ENCODE data around the gene HSBP1. TPM values are rescaled to one million over a fixed set of nuclear protein-coding genes. Genes with fewer than 3 reads are reported as not detected.

HSBP1 gene
- total RNA-seq, 1 experiment from 2014 or later, result 197 TPM

DNA sequence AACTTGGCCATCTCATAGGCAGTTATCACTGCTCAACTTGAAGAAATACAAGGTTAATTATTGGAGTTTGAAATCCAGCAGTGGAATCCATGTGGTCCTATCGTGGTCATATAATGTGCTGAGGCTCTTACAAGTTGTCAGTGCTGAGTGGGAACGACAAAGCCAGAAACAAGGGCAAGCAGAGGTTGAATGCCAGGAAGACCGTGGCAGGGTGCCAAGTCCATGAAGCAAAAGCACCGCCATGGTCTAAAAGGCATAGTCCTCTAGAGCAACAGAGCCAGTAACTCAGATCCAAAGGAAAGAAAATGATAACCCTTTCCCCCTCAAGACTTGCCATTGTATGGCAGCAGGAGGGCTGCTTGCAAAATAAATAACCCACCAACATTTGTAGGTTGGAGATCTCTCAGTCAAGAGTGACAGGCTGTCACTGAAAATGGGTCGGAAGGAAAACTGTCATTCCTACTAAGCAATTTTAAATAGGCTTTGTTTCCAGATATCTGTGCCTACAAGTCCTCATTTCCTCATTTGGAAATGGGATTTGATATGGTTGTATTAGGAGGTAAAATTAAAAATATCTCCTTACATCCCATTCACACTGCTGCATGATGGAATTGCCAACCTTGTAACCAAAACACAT is 36.4 kb upstream of the HSBP1 start (continued):
- TF ChIP-seq, protein P1, sequence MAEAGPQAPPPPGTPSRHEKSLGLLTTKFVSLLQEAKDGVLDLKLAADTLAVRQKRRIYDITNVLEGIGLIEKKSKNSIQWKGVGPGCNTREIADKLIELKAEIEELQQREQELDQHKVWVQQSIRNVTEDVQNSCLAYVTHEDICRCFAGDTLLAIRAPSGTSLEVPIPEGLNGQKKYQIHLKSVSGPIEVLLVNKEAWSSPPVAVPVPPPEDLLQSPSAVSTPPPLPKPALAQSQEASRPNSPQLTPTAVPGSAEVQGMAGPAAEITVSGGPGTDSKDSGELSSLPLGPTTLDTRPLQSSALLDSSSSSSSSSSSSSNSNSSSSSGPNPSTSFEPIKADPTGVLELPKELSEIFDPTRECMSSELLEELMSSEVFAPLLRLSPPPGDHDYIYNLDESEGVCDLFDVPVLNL (CRISPR knock-in tag; IDR thresholded peaks at IDR 0.05; ENCODE audit: borderline replicate concordance, low read depth), result no peak
- TF ChIP-seq SOX15 (CRISPR knock-in tag; IDR thresholded peaks at IDR 0.05), result no peak
- no peak for TF ChIP-seq ZNF121 (CRISPR knock-in tag; IDR thresholded peaks at IDR 0.05)
- TF ChIP-seq GTF2I (CRISPR knock-in tag; conservative IDR thresholded peaks at IDR 0.05), result no peak
- TF ChIP-seq NR1H2 (CRISPR knock-in tag; IDR thresholded peaks at IDR 0.05), result no peak
- TF ChIP-seq, protein P2, sequence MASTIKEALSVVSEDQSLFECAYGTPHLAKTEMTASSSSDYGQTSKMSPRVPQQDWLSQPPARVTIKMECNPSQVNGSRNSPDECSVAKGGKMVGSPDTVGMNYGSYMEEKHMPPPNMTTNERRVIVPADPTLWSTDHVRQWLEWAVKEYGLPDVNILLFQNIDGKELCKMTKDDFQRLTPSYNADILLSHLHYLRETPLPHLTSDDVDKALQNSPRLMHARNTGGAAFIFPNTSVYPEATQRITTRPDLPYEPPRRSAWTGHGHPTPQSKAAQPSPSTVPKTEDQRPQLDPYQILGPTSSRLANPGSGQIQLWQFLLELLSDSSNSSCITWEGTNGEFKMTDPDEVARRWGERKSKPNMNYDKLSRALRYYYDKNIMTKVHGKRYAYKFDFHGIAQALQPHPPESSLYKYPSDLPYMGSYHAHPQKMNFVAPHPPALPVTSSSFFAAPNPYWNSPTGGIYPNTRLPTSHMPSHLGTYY (CRISPR knock-in tag; IDR thresholded peaks at IDR 0.05), result no peak

DNA sequence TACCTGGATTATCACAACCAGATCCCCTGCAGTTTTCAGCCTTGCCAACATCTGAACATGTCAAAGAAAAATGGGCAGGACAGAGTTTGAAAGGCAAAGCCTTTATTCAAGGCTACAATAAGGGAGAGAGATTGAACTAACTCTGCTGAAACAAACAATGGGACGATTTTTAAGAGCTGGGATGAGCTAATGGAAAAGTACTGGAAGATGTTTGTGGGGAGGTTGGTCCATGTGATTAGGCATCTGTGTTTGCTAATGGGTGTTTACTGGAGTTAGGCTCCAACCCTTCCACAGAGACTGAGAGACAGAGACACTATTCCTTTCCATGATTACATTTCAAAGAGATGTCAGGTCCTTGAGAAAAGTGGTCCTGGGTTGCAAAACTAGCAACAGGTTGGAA is 35.0 kb upstream of the HSBP1 start:
- Mint-ChIP-seq H3K4me1 (peaks cover 46% of the 10 kb centered on the region), H3K9me3 (peaks cover 10% of the 10 kb centered on the region; the same call in 1 of the 2 replicates), H3K36me3 (no peaks in the 10 kb centered on the region), H3K4me3 (no peak overlapping the region), H3K27me3 (ENCODE audit: low read depth) (no peaks in the 10 kb centered on the region; the same call in 1 of the 2 replicates), H3K27ac (no peak overlapping the region)
- ATAC-seq (no peak), DNase-seq (ENCODE audit: low spot score) (no peak)
- ChIA-PET POLR2A (no interaction called here), CTCF (no interaction called here)
- TF ChIP-seq NR3C1 (CRISPR knock-in tag; conservative IDR thresholded peaks at IDR 0.05; ENCODE audit: low read depth) (no peak), ZNF232 (CRISPR knock-in tag; IDR thresholded peaks at IDR 0.05) (no peak), SMAD3 (CRISPR knock-in tag; IDR thresholded peaks at IDR 0.05; ENCODE audit: borderline replicate concordance) (no peak), TEAD4 (CRISPR knock-in tag; IDR thresholded peaks at IDR 0.05) (no peak), NR1H2 (CRISPR knock-in tag; IDR thresholded peaks at IDR 0.05) (no peak), GABPB1 (CRISPR knock-in tag; IDR thresholded peaks at IDR 0.05) (no peak), ZNF138 (CRISPR knock-in tag; conservative IDR thresholded peaks at IDR 0.05) (no peak), SMAD4 (CRISPR knock-in tag; IDR thresholded peaks at IDR 0.05) (no peak), ZNF263 (CRISPR knock-in tag; IDR thresholded peaks at IDR 0.05; ENCODE audit: low read depth) (no peak), NFYB (CRISPR knock-in tag; conservative IDR thresholded peaks at IDR 0.05; ENCODE audit: low read depth) (no peak), ELF4 (CRISPR knock-in tag; IDR thresholded peaks at IDR 0.05; ENCODE audit: low read depth) (no peak), EMX1 (CRISPR knock-in tag; IDR thresholded peaks at IDR 0.05) (no peak), ZNF423 (CRISPR knock-in tag; IDR thresholded peaks at IDR 0.05) (no peak)
- TF ChIP-seq, protein P3, sequence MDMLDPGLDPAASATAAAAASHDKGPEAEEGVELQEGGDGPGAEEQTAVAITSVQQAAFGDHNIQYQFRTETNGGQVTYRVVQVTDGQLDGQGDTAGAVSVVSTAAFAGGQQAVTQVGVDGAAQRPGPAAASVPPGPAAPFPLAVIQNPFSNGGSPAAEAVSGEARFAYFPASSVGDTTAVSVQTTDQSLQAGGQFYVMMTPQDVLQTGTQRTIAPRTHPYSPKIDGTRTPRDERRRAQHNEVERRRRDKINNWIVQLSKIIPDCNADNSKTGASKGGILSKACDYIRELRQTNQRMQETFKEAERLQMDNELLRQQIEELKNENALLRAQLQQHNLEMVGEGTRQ (CRISPR knock-in tag; IDR thresholded peaks at IDR 0.05), result no peak
- TF ChIP-seq, protein P4, sequence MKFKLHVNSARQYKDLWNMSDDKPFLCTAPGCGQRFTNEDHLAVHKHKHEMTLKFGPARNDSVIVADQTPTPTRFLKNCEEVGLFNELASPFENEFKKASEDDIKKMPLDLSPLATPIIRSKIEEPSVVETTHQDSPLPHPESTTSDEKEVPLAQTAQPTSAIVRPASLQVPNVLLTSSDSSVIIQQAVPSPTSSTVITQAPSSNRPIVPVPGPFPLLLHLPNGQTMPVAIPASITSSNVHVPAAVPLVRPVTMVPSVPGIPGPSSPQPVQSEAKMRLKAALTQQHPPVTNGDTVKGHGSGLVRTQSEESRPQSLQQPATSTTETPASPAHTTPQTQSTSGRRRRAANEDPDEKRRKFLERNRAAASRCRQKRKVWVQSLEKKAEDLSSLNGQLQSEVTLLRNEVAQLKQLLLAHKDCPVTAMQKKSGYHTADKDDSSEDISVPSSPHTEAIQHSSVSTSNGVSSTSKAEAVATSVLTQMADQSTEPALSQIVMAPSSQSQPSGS (CRISPR knock-in tag; IDR thresholded peaks at IDR 0.05; ENCODE audit: borderline replicate concordance, low read depth), result no peak
- TF ChIP-seq, protein P5, sequence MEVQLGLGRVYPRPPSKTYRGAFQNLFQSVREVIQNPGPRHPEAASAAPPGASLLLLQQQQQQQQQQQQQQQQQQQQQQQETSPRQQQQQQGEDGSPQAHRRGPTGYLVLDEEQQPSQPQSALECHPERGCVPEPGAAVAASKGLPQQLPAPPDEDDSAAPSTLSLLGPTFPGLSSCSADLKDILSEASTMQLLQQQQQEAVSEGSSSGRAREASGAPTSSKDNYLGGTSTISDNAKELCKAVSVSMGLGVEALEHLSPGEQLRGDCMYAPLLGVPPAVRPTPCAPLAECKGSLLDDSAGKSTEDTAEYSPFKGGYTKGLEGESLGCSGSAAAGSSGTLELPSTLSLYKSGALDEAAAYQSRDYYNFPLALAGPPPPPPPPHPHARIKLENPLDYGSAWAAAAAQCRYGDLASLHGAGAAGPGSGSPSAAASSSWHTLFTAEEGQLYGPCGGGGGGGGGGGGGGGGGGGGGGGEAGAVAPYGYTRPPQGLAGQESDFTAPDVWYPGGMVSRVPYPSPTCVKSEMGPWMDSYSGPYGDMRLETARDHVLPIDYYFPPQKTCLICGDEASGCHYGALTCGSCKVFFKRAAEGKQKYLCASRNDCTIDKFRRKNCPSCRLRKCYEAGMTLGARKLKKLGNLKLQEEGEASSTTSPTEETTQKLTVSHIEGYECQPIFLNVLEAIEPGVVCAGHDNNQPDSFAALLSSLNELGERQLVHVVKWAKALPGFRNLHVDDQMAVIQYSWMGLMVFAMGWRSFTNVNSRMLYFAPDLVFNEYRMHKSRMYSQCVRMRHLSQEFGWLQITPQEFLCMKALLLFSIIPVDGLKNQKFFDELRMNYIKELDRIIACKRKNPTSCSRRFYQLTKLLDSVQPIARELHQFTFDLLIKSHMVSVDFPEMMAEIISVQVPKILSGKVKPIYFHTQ (CRISPR knock-in tag; IDR thresholded peaks at IDR 0.05), result no peak
- TF ChIP-seq, protein P6, sequence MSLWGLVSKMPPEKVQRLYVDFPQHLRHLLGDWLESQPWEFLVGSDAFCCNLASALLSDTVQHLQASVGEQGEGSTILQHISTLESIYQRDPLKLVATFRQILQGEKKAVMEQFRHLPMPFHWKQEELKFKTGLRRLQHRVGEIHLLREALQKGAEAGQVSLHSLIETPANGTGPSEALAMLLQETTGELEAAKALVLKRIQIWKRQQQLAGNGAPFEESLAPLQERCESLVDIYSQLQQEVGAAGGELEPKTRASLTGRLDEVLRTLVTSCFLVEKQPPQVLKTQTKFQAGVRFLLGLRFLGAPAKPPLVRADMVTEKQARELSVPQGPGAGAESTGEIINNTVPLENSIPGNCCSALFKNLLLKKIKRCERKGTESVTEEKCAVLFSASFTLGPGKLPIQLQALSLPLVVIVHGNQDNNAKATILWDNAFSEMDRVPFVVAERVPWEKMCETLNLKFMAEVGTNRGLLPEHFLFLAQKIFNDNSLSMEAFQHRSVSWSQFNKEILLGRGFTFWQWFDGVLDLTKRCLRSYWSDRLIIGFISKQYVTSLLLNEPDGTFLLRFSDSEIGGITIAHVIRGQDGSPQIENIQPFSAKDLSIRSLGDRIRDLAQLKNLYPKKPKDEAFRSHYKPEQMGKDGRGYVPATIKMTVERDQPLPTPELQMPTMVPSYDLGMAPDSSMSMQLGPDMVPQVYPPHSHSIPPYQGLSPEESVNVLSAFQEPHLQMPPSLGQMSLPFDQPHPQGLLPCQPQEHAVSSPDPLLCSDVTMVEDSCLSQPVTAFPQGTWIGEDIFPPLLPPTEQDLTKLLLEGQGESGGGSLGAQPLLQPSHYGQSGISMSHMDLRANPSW (CRISPR knock-in tag; conservative IDR thresholded peaks at IDR 0.05; ENCODE audit: low read depth), result no peak

Measured in WTC11 (cell line).